HG03103 (cell line): Measurements from ENCODE around the gene PEAK1.

Experiments used
- ATAC-seq: cut with Tn5 transposase; IDR thresholded peaks from one replicate; pipeline ENCODE4 v1.9.1; 2021; ENCODE audit warnings: low read depth; ENCODE audit not compliant: unreplicated experiment

Gene PEAK1

DNA sequence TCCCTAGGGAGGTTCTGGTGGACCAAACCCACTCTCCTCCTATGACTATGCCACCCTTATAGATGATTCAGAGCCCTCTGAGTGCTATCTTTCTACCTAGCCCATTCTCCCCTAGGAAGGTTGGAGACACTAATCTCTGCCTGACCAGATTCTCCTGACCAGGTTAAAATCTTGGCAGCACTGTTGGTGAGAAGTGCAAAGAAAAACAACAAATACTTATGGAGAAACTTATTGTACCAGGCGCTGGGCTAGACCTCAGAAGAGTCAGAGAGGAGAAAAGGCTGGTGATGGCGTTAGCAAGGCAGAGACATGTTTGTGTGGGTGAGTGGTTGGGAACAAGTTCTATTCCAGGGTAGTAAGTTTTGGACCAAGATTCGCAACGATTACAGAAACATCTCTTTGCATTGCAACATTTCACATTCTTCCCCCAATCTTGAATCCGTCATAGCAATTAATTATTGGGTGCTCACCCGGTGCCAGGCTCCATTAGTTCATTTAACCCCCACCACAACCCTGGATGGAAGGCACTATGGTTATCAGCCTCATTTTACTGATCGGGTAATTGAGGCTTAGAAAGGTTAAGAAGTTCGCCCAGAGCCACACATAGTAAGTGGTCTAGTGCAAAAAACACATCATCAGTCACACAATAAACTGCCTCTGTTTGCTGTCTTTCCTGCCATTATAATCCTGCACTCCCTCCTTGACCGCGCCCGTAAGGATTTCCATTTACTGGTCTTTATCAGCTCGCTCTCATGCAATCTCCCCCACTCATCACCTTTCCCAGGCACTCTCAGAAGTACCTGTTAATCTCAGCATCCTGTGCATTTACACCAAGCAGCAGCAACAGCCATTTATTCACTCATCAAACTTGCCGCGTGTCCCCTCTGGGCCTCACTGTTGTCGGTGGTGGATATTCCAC is 348.3 kb downstream of the PEAK1 start:
- ATAC-seq = no peak

DNA sequence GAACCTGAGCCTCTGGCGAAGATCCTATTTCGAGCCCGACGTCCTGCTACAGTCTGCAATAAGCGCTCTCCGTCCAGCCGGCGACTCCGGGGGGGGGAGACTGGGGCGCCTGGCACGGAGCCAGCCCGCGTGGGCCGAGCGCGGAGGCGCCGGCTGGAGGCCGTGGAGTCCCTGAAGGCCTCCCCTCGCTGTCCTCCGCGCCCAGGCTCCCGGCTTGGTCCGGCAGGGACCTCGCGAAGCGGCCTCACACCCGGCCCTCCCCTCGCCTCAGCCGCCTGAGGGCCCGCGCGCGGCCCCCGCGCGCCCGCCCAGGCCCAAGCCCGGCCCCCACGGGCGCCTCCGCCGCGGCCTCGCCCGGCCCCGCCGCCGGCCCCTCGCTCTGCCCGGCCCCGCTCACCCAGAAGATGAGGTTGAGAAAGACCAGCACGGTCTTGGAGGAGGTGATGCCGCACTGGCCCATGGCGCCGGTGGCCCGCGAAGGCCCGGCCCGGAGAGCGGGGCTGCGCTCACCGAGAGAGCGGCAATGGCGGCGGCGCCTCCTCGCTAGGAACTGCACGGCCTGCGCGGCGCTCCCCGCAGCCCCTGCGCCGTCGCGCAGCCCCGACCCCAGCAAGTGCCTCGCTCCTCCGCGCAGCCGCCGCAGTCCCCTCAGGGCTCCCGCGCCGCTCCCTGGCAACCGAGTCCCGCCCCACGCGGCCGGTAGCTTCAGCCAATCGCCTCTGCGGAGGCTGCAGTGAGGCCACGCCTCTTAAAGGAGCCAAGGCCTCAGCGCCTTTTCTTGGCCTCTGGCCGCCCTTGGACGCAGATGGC is 349.2 kb downstream of the PEAK1 start, which contains the start of gene TSPAN3:
Gene TSPAN3 (minus strand): TSS at position 615 of the 810 bp plus-strand sequence. CDS start 155 bp downstream, at position 460.
- ATAC-seq = peak; percentile 88

DNA sequence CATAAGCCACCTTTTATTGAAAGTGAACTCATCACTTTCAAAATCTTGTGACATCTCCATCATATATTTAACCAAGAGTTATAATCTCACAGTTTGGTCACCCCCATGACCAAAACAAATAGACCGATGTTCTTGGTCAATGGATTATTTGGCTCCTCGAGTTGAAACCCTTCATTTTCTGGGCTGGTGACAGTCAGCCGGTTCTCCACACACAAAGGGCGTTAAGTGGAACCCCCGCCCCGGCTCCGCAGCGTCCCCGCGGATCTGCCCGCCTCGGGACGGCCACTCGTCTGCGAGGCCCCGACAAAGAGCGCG is 349.8 kb downstream of the PEAK1 start:
- no peak for ATAC-seq

DNA sequence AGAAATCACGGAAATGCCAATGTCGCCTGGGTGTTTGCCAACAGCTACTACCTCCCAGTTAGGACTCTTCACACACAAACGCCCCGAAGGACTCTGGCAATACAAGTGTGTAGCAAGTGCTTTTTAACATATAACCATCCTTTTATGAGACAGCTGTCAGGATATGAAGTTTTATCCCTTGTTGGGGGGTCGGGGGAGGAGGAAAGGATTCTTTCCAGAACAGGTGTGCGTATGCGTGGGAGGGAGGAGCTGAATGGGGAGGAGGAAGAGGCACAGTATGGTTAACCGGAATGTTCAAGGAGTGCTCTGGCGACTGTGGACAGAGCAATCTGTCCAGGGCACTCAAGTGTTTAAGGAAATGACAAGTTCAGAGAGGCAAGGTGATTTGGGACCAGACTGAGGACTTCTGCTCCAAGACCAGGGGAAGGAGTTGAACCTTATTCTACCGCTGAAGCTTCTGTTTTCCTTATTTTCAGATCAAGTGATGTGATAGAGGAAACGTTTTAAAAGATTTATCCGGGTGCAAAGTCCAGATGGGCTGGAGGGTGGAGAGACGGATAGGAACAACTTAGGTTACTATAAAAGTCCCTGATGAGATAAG is 350.3 kb downstream of the PEAK1 start:
- ATAC-seq = no peak

DNA sequence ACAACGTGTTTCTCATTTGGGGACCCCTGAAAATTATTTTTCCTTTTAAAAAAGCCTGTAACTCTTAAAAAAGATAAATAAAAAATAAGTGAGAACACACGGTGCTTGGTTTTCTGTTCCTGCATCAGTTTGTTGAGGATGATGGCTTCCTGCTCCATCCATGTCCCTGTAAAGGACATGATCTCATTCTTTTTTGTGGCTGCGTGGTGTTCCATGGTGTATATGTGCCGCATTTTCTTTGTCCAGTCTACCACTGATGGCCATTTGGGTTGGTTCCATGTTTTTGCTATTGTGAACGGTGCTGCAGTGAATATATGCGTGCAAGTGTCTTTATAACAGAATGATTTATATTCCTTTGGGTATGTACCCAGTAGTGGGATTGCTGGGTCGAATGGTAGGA is 351.3 kb downstream of the PEAK1 start:
- no peak for ATAC-seq

DNA sequence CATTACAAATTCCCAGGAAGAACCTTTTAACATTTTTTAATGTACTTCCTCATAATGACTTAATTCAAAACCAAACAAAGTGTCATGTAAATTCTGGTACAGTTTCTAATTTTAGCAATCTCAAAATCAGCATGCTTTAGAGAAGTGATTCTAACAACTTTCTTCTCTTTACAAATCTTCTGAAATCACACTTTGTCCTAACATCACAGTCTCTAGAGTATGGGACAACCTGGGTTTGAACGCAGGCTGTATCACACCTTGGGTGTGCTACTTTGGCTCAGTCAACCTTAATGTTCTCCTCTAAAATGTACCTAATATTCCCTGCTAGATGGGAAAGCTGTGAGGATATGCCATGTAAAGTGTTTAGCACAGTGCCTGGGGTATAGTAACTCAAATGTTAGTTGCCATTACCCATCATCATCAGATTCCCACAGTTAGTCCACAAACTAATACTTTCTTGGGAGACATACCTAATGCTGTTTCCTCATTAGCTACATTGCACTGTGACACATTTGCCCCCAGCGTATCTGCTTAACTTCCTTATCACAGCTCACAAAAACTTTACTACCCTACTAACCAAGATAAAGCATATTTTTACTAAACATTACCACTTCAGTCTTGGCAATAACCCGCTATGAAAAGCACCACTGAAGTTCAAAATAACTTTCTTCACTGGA is 352.1 kb downstream of the PEAK1 start:
- ATAC-seq = no peak

DNA sequence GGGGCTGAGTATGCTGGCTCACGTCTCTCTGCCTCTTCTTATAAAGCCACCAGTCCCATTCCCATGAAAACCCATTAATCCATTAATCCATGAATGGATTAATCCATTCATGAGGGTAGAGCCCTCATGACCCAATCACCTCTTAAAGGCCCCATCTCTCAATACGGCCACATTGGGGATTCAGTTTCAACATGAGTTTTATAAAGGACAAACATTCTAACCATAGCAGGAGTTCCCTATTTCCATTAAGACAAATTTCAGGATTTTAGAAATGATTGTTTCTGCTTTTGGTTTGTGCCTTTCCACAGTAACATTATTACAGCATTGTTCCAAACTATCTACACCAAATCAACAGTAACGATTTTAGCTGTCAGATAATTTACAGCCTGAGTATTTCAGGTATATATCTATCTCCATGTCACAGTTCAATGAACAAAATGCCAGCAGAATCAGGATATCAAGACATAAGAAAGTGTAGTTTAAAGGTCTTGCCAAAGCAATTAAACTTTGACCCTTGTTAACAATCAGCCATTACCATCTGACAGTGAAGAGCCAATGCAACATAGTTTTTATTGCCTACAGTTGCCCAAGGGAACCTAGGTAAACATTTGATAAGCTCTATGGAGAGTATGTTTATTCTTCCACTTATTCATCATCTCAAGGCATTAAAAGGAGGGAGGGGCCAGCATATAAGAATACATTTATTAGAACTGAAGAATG is 352.8 kb downstream of the PEAK1 start:
- ATAC-seq = no peak

DNA sequence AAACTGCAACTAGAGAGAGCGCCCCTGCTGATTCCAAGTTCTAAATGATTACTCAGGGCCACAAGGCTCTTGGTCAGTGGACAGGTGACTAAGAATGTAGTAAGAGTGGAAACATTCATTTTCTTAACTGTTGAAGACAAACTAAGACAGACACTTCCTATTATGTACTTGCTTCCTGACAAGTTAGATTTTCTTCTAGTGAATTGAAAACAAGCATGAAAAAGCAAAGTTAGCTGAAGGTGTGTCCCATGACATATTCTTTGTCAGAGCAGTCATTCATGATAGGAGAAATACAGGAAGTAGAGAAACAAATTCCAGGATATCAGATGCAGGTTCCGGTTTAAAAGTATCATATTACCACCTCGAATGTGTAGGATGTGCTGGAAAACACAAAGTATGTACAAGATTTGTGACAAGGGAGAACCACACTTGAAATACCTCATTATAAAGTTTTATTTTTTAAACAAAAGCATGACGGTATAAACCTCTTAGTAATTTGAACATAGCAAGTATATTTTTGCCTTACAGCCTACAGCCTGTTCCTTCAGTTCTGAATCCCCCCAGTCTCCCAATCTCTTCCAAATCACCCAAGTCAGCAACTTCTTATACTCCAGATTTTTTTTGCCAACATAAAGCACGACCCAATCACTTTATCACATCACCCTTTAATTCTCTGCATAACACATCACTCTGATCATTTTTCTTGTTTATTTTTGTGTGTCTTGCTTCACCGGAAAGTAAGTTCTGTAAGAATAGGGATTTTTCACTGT is 355.2 kb downstream of the PEAK1 start:
- no peak for ATAC-seq

DNA sequence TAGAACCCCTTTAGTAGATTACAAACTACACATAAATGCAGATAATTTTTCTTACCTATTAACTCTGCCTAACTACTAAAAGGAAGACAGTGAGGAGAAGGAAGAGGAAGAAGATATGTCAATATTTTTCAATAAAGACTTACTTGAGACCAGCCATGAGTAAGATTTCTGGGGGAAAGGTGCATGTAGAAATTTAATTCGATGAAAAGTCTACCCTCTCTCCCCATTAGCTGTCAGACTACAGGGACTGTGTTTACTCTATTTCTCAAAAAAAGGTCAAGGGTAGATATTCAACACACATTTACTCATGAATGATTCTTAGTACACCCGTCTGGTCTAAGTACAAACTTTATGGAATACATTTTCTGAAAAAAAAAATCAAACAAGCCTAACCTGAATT is 355.8 kb downstream of the PEAK1 start:
- ATAC-seq = no peak

DNA sequence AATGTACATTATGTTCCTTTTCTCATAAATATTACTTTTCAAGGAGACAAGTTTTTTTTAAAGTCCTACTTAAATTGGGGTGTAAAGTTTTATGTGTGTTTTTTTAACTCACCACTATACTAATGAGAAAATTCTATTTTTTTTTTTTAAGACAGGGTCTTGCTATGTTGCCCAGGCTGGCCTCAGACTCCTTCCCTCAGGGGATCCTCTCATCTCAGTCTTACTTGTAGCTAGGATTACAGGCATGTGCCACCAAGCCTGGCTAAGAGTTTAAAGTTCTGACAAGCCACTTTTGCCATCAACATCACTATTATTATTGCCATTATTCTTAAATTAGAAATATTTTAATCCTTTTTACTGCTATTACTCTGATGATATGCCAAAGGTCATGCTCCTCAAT is 356.7 kb downstream of the PEAK1 start:
- no peak for ATAC-seq

DNA sequence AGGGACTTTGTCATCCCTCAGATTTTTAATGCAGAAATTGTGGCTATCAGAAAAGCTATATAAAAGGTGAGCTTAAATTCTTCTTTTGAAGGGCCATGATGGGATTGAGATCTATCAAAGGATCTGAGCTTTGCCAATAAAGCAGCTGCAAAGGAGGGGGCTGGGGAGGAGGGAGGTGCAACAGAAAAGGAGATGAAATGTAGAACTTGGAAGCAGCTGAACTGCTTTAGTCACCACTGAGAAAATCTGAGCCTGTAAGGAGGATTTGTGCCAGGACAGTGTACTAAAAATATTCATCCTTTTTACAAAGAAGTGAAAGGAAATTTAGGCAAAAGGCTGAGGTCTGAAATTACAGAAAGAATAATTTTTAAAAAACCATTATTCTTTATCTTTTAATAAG is 359.4 kb downstream of the PEAK1 start:
- no peak for ATAC-seq

DNA sequence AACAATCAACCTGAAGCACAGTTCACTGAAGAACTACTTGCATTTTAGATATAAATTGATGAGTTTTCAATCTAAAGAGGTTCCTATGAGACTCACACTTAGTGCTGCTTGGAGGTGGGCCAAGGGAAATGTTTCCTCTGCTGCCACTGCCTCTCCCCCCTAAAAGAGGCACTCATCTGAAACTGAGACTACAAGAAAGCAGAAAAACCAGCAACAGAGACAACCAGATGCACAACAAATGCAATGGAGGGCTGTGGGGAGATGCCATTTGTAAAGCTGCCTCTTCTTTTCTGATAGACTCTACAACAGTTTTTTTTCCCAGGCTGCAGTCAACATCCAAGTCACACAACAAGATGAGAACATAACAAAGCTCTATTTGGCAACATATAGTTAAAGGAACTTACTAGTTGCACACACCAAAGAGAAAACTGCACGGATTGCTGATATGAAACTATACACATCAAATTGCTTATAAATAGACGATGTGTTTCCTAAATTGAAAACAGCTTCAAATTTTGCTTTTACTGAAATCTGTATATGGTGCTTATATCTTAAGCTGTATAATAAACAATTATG is 360.0 kb downstream of the PEAK1 start:
- ATAC-seq = no peak

DNA sequence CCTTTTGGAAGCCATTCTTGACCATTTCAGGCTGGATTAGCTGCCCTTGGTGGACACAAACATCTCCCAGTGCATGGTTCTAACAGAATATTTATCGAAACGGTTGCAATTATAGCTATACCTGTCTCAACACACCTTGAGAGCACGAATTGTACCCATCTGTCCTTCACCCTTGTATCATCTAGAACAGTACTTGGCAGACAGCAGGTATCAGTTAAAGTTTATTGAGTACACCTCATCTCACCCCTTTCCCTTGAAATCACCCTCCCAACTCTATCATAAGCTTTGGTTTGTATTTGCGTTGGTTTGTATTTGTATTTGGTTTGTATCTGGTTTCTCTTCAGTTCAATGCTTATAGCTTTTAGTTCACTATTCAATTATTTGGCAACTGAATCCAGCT is 361.4 kb downstream of the PEAK1 start:
- ATAC-seq = no peak

DNA sequence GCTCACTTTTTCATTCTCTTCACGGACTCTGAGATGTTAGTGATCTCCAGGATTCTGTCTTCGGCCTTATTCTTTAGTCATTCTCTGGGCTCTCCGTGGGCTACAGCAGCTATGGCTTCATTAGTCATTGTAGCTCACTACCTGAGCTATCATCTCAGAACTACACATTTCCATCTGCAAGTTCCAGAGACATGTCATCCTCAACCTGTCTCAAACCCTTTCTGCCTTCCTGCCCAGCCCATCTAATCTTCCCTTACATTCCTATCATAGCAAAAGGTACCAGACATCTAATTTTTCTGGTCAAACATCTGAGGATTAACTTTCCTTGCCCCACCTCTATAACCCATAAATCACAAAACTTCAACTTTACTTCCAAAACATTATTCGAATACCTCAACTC is 362.2 kb downstream of the PEAK1 start:
- ATAC-seq = no peak

DNA sequence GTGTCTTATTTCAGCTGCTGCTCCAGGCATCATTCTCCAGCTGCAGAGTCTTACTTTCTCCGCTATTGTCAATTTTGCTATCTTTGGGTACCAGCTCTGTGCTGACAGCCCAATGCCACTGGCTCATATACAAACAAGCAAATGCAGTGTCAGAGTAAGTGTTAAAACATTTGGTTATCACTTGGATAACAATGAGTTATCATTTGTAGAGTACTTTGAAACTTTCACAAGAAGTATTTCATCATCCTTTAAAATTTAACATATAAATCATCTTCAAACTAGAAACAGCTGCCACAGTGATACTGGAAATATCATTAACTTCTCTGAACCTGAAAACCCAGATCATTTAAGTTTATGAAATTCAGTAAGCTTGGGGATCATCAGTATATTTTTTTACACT is 362.8 kb downstream of the PEAK1 start:
- no peak for ATAC-seq

DNA sequence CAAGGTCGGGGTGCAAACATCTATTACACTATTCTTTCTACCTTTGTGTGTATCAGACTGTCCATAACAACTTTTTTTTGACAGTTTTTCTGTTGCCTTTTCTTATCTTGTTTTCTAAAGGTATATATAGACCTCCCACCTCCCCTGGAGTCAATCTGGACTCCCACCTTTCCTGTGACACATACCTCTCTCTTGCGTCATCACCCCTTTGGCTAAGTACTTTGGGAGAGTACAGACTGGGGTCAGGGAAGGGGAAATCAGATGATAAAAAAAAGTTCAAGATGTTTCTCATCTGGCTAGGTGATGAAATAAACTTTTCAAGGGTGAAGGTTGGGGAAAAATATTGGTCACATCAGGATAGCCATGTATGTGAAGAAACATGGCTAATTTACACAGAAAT is 366.2 kb downstream of the PEAK1 start:
- ATAC-seq = no peak

DNA sequence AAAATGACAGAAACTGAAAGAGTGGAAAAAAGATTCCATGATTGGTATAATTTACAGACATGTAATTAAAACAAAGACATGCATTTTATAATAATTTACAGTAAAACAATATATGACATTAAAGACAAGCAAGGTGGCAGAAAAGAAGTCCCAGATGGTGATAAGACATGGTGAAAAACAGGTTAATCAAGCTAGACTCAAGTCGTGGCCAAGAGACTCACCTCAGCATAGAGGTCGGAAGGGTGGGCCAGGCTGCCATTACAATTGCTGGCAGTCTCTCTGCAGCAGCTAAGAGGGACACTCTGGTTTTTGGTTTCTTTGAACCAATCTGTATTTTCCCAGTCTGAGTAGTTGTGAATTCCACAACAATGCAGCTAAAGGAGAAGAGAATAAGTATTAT is 367.3 kb downstream of the PEAK1 start:
- no peak for ATAC-seq
